ENCODE measurements around the gene HSPB1. TPM values are rescaled to one million over a fixed set of nuclear protein-coding genes. Genes with fewer than 3 reads are reported as not detected.

The HSPB1 gene
- total RNA-seq, 1 experiment from 2014 or later, result 82.1 TPM

DNA sequence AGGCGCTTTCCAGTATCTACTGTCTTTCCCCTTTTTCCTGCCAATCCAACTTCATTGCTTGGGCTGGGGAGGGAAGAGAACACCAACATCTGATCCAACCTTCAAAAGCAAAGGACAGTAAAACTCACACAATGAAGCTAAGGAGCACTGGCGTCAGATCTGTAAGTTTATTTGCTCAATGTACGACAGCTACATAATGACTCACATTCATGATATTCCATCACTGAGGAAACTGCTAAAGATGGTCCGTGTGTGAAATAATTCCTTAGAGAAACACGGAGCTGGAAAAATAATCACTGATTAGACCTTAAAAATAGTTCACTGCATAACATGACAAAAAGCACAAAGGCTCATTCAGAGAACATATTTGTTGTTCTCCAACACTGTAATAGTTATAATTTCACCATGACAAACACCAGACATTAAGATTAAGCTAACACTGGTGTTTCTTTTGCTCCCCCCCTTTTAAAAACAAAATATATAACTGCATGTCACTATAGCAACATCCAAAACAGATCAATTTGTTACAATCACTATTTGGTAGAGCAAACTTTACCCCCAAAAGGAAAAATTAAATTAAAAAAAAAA lies 24.3 kb downstream of the HSPB1 start:
- no peaks in the 10 kb centered on the region for H3K27me3 ChIP-seq (replicated peaks; ENCODE audit: control insufficient read depth, insufficient read depth, low read length)
- no peak overlapping the region for H3K27ac Mint-ChIP-seq (ENCODE audit: unreplicated experiment)
- H3K4me1 ChIP-seq, result no peaks in the 10 kb centered on the region
- H3K4me1 Mint-ChIP-seq (ENCODE audit: low read depth, unreplicated experiment), result peaks cover 7% of the 10 kb centered on the region
- no TSS peak for BruUV-seq (replicated peaks)
- CTCF ChIA-PET, result interaction anchor here (1.2 kb wide), 1 partner anchor 13 kb away, joined by 3 read pairs; no protein-coding TSS in a partner anchor
- no peak overlapping the region for H3K4me3 ChIP-seq (ENCODE audit: low read depth, low read length)
- H3K27me3 Mint-ChIP-seq (ENCODE audit: insufficient read depth, unreplicated experiment), result no peaks in the 10 kb centered on the region
- intact Hi-C loops (cut with micrococcal nuclease; ENCODE audit: unreplicated experiment), result no loop called here
- H3K9me3 Mint-ChIP-seq (ENCODE audit: unreplicated experiment), result no peaks in the 10 kb centered on the region
- H3K4me3 Mint-ChIP-seq (ENCODE audit: unreplicated experiment), result no peak overlapping the region
- no peak for DNase-seq
- POLR2A ChIA-PET, result no interaction called here
- peaks cover 2% of the 10 kb centered on the region for H3K36me3 ChIP-seq (ENCODE audit: control insufficient read depth, insufficient read depth, low read length)
- H3K36me3 Mint-ChIP-seq (ENCODE audit: insufficient read depth, unreplicated experiment), result peaks cover 85% of the 10 kb centered on the region
- no peaks in the 10 kb centered on the region for H3K9me3 ChIP-seq
- TF ChIP-seq, protein P1, sequence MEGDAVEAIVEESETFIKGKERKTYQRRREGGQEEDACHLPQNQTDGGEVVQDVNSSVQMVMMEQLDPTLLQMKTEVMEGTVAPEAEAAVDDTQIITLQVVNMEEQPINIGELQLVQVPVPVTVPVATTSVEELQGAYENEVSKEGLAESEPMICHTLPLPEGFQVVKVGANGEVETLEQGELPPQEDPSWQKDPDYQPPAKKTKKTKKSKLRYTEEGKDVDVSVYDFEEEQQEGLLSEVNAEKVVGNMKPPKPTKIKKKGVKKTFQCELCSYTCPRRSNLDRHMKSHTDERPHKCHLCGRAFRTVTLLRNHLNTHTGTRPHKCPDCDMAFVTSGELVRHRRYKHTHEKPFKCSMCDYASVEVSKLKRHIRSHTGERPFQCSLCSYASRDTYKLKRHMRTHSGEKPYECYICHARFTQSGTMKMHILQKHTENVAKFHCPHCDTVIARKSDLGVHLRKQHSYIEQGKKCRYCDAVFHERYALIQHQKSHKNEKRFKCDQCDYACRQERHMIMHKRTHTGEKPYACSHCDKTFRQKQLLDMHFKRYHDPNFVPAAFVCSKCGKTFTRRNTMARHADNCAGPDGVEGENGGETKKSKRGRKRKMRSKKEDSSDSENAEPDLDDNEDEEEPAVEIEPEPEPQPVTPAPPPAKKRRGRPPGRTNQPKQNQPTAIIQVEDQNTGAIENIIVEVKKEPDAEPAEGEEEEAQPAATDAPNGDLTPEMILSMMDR (IDR thresholded peaks at IDR 0.05; ENCODE audit: insufficient read depth in 1 of 2, low read depth in 1 of 2, low read length in 1 of 2, severe bottlenecking in 1 of 2, unreplicated experiment in 1 of 2), result no peak

DNA sequence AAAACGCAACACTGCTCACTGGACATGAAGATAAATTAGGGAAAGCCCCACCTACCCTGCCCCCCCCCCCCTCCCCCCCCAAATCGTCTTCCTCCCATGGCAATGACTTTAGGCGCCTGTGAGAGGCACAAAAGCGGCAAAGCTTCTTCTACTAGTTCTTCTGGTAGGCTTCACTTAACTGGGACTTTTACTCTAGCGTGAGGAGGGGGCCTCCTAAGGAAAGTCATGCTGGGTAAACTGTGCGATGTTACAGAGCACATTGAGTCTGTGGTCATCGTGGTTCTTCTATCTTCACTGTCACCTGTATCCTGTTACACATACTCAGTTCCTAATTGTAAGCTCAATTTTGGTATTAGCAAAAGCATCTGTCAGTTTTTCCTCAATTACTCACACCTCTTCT lies 25.1 kb downstream of the HSPB1 start:
- TF ChIP-seq, protein P1 (IDR thresholded peaks at IDR 0.05; ENCODE audit: insufficient read depth in 1 of 2, low read depth in 1 of 2, low read length in 1 of 2, severe bottlenecking in 1 of 2, unreplicated experiment in 1 of 2), result no peak
- H3K27me3 Mint-ChIP-seq (ENCODE audit: insufficient read depth, unreplicated experiment), result no peaks in the 10 kb centered on the region
- H3K4me3 Mint-ChIP-seq (ENCODE audit: unreplicated experiment), result no peak overlapping the region
- H3K9me3 Mint-ChIP-seq (ENCODE audit: unreplicated experiment), result no peaks in the 10 kb centered on the region
- ChIA-PET POLR2A (no interaction called here), CTCF (interaction anchor here (0.5 to 1.2 kb wide), 2 partner anchors 13 to 466 kb away, joined by 3 read pairs; no protein-coding TSS in a partner anchor)
- Histone ChIP-seq H3K9me3 (no peaks in the 10 kb centered on the region), H3K36me3 (ENCODE audit: control insufficient read depth, insufficient read depth, low read length) (peaks cover 4% of the 10 kb centered on the region), H3K4me3 (ENCODE audit: low read depth, low read length) (no peak overlapping the region), H3K27me3 (replicated peaks; ENCODE audit: control insufficient read depth, insufficient read depth, low read length) (no peaks in the 10 kb centered on the region), H3K4me1 (no peaks in the 10 kb centered on the region)
- no TSS peak for BruUV-seq (replicated peaks)
- peaks cover 88% of the 10 kb centered on the region for H3K36me3 Mint-ChIP-seq (ENCODE audit: insufficient read depth, unreplicated experiment)
- no peak overlapping the region for H3K27ac Mint-ChIP-seq (ENCODE audit: unreplicated experiment)
- intact Hi-C loops (cut with micrococcal nuclease; ENCODE audit: unreplicated experiment), result no loop called here
- no peak for DNase-seq
- peaks cover 7% of the 10 kb centered on the region for H3K4me1 Mint-ChIP-seq (ENCODE audit: low read depth, unreplicated experiment)

DNA sequence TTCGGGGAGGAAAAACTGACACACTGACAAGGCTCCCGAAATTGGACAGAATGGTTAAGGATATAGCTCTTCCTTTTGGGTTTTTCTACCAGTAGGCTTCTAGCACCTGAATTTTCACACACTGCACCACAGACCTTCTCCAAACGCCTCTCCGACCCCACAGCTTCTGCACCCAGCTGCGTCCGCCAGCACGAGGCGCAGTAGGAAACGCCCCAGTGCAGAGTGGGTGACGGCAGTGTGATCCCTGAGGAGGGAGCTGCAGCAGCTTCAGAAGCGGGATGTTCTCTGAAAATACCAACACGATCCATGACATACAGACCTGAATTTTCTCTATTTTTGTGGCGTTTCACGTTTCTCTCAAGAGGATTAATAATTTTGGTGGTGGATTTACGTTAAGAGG lies 25.9 kb downstream of the HSPB1 start:
- no peaks in the 10 kb centered on the region for H3K9me3 Mint-ChIP-seq (ENCODE audit: unreplicated experiment)
- Histone ChIP-seq H3K27me3 (replicated peaks; ENCODE audit: control insufficient read depth, insufficient read depth, low read length) (no peaks in the 10 kb centered on the region), H3K36me3 (ENCODE audit: control insufficient read depth, insufficient read depth, low read length) (peaks cover 4% of the 10 kb centered on the region), H3K4me1 (no peaks in the 10 kb centered on the region), H3K4me3 (ENCODE audit: low read depth, low read length) (no peak overlapping the region), H3K9me3 (no peaks in the 10 kb centered on the region)
- no TSS peak for BruUV-seq (replicated peaks)
- ChIA-PET POLR2A (no interaction called here), CTCF (interaction anchor here (0.5 kb wide), 1 partner anchor 466 kb away, joined by 3 read pairs; no protein-coding TSS in a partner anchor)
- intact Hi-C loops (cut with micrococcal nuclease; ENCODE audit: unreplicated experiment), result no loop called here
- peaks cover 9% of the 10 kb centered on the region for H3K4me1 Mint-ChIP-seq (ENCODE audit: low read depth, unreplicated experiment)
- peaks cover 93% of the 10 kb centered on the region for H3K36me3 Mint-ChIP-seq (ENCODE audit: insufficient read depth, unreplicated experiment)
- no peak overlapping the region for H3K4me3 Mint-ChIP-seq (ENCODE audit: unreplicated experiment)
- H3K27ac Mint-ChIP-seq (ENCODE audit: unreplicated experiment), result no peak overlapping the region
- H3K27me3 Mint-ChIP-seq (ENCODE audit: insufficient read depth, unreplicated experiment), result no peaks in the 10 kb centered on the region
- TF ChIP-seq, protein P1 (IDR thresholded peaks at IDR 0.05; ENCODE audit: insufficient read depth in 1 of 2, low read depth in 1 of 2, low read length in 1 of 2, severe bottlenecking in 1 of 2, unreplicated experiment in 1 of 2), result no peak
- no peak for DNase-seq
